ENCODE measurements around the gene VEZF1. TPM values are rescaled to one million over a fixed set of nuclear protein-coding genes. Genes with fewer than 3 reads are reported as not detected.

Gene VEZF1
- total and polyA plus RNA-seq, 2 of the 8 experiments (the other 6 are each of a cell fraction or from before 2014, with no cell fraction given): 28.9 to 61.9 TPM

DNA sequence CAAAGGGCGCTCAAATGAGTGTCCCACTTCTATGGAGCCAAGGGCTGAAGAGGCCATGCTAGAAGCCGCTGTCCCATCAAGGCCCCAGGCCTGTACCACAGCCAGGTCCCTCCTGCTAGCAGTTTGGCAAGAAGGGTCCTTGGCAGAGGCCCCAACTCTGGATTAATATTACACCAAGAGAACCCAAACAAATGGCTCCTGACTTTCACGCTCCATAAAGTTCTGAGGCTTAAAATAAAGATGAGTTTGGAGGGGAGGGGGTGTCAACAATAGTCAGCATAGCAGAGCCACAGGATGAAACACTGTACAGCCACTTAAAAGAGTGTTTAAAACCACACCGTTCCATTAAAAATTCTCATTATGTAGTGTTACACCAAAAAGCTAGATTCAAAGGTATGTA, 63.4 kb downstream of the VEZF1 start (continued):
- TF ChIP-seq HDAC2 (IDR thresholded peaks at IDR 0.05; ENCODE audit: borderline replicate concordance in 1 of 2, low read depth in 2 of 2, low read length in 2 of 2) (no peak), CHD7 (IDR thresholded peaks at IDR 0.05; ENCODE audit: insufficient replicate concordance, low read length) (no peak), NRF1 (IDR thresholded peaks at IDR 0.05; ENCODE audit: low read depth, low read length) (no peak), TAF7 (optimal IDR thresholded peaks at IDR 0.05; ENCODE audit: borderline replicate concordance, low read depth, low read length) (no peak), TBP (IDR thresholded peaks at IDR 0.05; ENCODE audit: low read depth, low read length) (no peak)

All from H1 (cell line).